HG03280 (cell line): ENCODE data around the gene ORAI2.
"Not testable (repeated sequence)": the region's sequence is repeated elsewhere in the genome, so short reads cannot be mapped to it uniquely, and the experiment has no call there.

Experiments used
- ATAC-seq: cut with Tn5 transposase; IDR thresholded peaks from one replicate; pipeline ENCODE4 v1.9.1; 2021; ENCODE audit warnings: mild to moderate bottlenecking, moderate library complexity; ENCODE audit not compliant: unreplicated experiment

ORAI2 gene

DNA sequence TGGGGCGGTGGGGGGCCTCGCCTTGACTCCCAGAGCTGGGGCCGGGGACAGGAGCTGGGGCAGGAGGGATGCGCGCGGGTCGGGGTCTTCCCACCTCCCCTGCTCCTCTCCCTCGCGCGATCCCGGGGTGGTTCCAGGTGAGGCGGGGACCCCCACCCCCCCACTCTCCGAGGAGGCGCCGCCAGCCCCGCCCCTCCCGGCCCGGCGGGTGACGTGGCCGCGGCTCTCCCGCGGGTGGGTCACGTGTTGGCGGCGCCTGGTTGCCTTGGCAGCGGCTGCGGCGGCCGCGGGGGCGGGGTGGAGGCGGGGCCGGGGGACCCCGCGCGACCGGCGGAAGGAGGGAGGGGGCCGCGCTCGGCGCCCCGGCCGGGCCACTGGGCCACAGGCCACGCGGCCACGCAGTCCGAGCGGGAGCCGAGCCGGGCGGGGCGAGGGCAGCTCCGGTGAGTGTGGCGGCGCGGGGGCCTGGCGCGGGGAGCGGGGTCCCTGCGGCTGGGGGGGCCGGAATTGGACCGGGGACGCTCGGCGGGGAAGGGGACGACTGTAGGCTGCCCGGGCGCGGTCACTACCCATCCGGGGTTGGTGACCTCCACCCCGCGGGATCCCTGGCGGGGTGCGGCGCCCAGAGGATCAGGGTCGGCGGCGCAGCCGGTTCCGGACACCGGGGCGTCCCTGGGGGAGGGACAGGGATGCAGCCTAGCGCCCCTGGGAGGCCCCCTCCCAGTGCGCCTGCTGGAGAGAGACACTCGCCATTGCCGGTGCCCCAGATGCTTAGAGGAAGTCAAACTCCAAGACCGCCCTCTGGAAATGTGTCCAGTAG, at the start of gene ORAI2:
Gene ORAI2 (plus strand): TSS at position 357 of the 820 bp plus-strand sequence. CDS start 5,382 bp downstream, outside the sequence.
- peak; percentile 69 for ATAC-seq

GRCh38 chr7:102387064-102387463, 46.3 kb upstream of the ORAI2 start:
- ATAC-seq, result no peak

DNA sequence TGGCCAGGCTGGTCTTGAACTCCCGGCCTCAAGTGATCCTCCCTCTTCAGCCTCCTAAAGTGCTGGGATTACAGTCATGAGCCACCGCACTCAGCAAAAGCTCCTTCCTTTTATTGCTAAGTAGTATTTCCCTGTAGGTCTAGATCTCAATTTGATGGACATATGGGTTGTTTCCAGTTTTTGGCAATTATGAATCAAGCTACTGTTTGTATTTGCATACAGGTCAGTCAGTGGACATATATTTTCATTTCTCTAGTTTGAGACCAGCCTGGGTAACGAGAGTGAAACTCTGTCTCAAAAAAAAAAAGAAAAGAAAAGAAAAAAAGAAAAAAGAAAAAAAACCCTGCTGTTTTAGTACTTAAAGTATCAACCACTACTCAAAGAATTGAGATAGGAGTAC, 43.6 kb upstream of the ORAI2 start:
- no peak for ATAC-seq

DNA sequence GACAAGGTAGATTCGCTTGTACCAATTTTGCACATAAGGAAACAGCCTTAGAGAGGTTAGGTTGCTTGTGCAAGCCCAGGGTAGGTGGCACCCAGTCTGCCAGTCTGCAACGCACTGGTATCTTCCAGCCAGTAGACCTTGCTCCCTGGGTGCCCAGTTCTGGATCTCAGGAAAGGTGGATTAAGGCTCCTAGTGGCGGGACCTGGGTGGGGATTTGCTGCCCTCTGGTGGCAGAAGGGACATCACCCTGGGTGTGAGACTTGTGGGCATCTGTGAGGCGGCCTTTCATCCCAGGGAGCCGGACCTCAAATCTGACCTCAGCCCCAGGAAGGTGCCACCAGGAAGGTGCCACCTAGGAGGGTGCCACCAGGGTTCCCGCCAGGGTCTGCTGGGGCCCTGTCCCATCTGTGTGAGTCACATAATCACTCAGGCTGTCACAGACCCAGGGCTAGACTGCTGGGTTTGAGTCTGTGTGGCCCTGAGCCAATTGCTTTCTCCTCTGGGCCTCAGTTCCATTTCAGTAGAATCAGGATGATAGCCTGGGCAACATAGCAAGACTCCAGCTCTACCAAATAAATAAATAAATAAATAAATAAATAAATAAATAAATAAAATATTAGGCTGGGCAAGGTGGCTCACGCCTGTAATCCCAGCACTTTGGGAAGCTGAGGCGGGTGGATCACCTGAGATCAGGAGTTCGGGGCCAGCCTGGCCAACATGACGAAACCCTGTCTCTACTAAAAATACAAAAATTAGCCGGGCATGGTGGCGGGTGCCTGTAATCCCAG, 42.5 kb upstream of the ORAI2 start:
- ATAC-seq, result no peak

DNA sequence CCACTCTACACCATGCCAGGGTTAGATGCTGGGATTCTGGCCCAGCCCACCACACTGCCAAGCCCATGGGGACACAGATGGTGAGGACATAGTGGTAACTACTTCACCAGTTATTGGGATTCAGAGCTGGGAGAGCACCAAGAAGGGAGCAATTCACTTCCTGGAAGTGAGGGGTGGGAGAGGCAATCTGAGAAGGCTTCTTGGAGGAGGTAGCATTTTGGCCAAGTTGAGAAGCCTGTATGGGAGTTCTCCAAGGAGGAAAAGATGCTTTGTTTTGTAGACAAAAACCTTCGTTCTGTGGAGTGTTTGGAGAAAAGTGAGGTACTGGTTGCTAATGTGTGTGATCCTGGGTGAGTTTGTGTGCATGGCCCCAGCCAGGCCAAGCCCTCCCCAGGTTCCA, 41.0 kb upstream of the ORAI2 start:
- ATAC-seq, result no peak

DNA sequence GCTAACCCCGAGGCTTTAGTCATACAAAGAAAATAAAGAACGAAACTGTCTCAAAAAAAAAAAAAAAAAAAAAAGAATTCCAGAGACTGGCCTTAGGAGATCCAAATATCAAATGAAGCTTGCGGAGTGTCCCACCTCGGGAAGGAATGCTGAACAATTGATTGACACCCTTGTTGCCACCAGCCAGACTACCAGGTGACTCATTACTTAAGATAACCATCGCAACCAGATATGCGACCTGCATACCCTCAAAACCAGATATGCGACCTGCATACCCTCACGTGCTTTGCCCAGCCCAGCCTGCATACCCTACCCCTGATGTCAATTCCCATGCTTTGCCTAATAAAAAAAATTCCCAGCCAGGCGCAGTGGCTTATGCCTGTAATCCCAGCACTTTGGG, 39.9 kb upstream of the ORAI2 start:
- ATAC-seq, result no peak

DNA sequence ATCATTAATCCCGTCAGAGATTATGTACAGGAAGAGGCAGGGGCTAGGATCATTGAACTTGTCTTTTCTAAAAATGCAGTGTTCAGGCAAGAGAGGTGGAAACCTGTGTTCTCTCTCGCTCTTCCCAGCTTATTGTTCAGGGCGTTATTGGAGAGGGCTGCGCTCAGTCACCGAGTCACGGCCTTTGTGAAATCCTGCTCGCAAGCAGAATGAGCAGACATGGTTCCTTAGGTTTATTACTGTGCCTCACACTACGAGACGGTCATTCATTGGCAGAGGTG, 37.8 kb upstream of the ORAI2 start:
- ATAC-seq, result no peak

DNA sequence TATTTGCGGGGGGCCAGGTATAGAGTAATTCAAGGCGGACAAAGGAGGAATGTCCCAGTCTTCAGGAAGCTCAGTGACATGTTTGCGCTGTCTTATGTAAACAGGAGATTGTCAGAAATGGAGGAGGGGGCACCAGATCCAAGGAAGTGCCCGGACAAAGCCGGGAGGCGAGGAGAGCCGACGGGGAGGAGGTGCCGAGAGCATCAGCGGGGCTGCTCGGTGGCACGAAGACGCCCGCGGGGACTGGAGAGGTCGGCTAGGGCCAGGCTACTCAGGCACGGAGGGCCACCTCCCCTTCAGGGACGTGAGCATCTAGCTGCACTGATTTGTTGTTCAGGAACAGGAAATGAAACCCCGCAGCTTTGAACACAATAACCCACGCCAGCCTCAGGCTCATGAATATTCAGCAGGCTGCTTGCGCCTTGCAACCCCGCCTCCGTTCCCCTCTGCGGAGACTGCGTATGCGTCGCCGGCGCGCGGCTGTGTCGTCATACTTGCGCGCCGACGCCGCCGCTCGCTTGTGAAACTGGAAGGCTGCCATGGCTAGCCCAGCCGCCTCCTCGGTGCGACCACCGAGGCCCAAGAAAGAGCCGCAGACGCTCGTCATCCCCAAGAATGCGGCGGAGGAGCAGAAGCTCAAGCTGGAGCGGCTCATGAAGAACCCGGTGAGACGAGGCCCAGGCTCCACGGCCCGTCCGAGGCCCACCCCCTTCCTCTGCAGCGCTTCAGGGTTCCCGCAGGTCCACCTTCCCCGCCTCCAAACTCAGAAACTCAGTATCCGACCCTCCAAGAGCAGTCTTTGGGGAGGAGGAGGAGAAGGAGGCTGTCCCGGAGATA, 37.3 kb upstream of the ORAI2 start, which contains the start of gene PRKRIP1:
Gene PRKRIP1 (plus strand): TSS at position 491 of the 837 bp plus-strand sequence. CDS start 49 bp downstream, at position 540.
- ATAC-seq, result peak; percentile 98

GRCh38 chr7:102396710-102397019, 36.7 kb upstream of the ORAI2 start:
- no peak for ATAC-seq

GRCh38 chr7:102398543-102398942, 34.8 kb upstream of the ORAI2 start:
- ATAC-seq, result no peak

DNA sequence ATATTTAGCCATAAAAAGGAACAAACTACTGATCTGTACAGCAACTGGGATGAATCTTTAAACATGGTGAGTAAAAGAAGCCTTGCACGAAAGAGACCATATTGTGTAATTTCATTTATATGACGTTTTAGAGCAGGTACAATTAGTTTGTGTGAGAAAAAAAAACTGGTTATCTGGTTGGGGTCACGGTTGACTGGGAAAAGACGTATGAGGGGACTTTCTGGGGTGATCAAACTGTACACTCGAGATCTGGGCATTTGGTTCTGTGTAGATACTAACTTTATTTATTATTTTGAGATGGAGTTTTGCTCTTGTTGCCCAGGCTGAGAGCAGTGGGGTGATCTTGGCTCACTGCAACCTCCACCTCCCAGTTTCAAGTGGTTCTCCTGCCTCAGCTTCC, 33.0 kb upstream of the ORAI2 start:
- ATAC-seq, result no peak

- no peak for ATAC-seq
Observed at GRCh38 chr7:102403563-102403962, 29.8 kb upstream of the ORAI2 start.

DNA sequence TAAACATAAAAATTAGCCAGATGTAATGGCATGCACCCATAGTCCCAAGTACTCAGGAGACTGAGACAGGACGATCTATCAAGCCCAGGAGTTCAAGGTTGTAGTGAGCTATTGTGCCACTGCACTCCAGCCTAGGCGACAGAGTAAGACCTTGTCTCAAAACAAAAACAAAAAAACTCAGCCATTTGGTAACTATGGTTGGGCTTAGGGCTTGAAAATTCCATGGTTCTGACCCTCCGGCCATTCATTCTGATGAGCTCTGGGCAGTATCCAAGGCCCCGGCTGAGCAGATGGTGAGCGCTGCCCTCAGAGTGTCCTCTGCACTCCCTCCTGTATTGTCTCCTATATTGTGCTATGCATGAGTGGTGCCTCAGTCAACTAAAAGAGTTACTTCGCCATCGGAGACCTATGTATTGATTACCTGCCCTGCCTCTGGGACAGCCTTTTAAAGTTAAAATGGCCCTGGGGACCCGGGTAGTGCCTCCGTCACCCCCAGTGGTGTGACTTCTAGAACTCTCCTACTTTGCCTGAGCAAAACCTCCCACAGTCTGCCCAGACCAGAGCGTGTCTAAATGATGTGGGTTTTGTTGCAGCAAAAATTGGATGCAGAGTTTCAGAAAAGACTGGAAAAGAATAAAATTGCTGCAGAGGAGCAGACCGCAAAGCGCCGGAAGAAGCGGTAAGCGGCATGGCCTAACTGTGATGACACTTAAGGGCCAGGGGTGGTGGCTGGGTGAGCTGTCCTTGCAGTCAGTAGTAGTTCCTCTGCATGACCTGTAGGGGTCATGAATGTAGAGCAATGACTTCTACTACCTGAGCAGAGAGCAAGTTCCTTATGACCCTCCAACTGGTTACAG, 29.1 kb upstream of the ORAI2 start:
- peak; percentile 94 for ATAC-seq

GRCh38 chr7:102404862-102405188, 28.6 kb upstream of the ORAI2 start:
- ATAC-seq, result not testable (repeated sequence)

GRCh38 chr7:102407910-102408309, 25.5 kb upstream of the ORAI2 start:
- no peak for ATAC-seq

DNA sequence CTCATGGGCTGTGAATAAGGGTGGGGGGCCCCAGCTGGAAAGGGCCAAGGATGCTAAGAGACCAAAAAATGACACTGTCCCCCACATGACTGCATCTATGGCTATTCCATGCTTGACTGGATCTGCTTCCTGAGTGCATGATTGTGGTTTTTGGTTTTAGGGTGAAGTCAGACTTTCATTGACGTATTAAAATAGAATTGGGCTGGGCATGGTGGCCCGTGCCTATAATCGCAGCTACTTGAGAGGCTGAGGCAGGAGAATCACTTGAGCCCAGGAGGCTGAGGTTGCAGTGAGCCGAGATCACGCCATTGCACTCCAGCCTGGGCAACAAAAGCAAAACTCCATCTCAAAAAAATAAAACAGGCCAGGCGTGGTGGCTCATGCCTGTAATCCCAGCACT, 24.8 kb upstream of the ORAI2 start:
- ATAC-seq, result not testable (repeated sequence)

GRCh38 chr7:102409340-102409739, 24.0 kb upstream of the ORAI2 start:
- no peak for ATAC-seq

- no peak for ATAC-seq
Observed at GRCh38 chr7:102410123-102410522, 23.3 kb upstream of the ORAI2 start.

DNA sequence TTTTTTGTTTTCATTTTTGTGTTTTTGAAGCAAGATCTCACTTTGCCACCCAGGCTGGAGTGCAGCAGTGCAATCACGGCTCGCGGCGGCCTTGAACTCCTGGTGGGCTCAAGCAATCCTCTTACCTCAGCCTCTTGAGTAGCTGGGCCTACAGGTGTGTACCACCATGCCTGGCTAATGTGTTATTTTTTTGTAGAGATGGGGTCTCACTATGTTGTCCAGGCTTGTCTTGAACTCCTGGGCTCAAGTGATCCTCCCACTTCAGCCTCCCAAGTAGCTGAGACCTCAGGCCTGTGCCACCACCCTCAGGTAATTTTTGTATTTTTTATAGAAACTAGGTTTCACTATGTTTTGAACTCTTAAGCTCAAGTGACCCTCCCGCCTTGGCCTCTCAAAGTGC, 22.5 kb upstream of the ORAI2 start:
- no peak for ATAC-seq

DNA sequence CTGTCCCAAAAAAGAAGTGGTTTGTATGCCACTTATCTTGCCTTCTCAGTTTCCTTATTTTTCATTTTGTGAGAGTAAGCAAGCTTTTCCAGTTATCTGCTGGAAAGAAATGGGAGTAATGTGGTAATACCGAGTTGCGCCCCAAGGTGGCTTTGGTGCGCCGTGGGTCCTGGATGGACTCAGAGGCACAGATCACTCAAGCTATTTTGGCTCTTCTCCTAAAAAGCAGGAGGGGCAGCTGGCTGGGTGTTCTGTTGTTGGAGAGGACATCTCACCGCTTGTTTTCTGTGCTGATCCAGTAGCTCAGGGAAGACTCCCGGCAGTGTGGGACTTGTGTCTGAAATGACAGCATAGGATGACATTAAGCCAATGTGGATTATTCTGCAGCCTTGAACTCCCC, 20.8 kb upstream of the ORAI2 start:
- ATAC-seq, result no peak

- ATAC-seq, result no peak
Observed at GRCh38 chr7:102413091-102413490, 20.3 kb upstream of the ORAI2 start.
